OCI-LY3 (cell line): ENCODE measurements around the gene TEAD3.

ENCODE experiments used
- H2AFZ ChIP-seq: fragments of 200-600, 300-600 bp; shearing (Covaris generic); 2 replicates; pipeline ENCODE4 v1.6.0; 2014; ENCODE audit warnings: antibody characterized with exemption, low read depth, low read length
- H3K27ac ChIP-seq: fragments of 200-600, 300-600 bp; sonication (generic); 2 replicates; pipeline ENCODE4 v1.5.1; 2014; ENCODE audit warnings: mild to moderate bottlenecking, low read length, moderate library complexity, mixed read lengths
- H3K27me3 ChIP-seq: fragments of 200-600, 300-600 bp; sonication (generic); 2 replicates; pipeline ENCODE4 v1.6.1; 2014; ENCODE audit warnings: low read depth, low read length, mixed read lengths
- H3K36me3 ChIP-seq: fragments of 200-600, 300-600 bp; sonication (generic); replicated peaks from 2 replicates; pipeline ENCODE3; 2014; ENCODE audit warnings: low read depth, low read length, mixed read lengths
- H3K4me1 ChIP-seq: fragments of 300-600, 200-600 bp; sonication (generic); 2 replicates; pipeline ENCODE4 v1.6.1; 2014; ENCODE audit warnings: low read length, mixed read lengths
- H3K4me2 ChIP-seq: fragments of 200-600, 300-600 bp; sonication (generic); 2 replicates; pipeline ENCODE4 v1.6.1; 2014; ENCODE audit warnings: low read length, mixed read lengths
- H3K4me3 ChIP-seq: fragments of 300-600, 200-600 bp; sonication (generic); 2 replicates; pipeline ENCODE4 v1.5.1; 2014; ENCODE audit warnings: antibody characterized with exemption, mild to moderate bottlenecking, low read length, moderate library complexity
- H3K79me2 ChIP-seq: fragments of 300-600, 200-600 bp; shearing (Covaris generic); 2 replicates; pipeline ENCODE4 v1.6.1; 2014; ENCODE audit warnings: mild to moderate bottlenecking, low read length, mixed read lengths
- H3K9ac ChIP-seq: fragments of 300-600, 200-600 bp; shearing (Covaris generic); 2 replicates; pipeline ENCODE4 v1.6.0; 2014; ENCODE audit warnings: mild to moderate bottlenecking, low read length, moderate library complexity
- H3K9me3 ChIP-seq: fragments of 200-600, 300-600 bp; shearing (Covaris generic); 2 replicates; pipeline ENCODE4 v1.6.1; 2014; ENCODE audit warnings: low read length, mixed read lengths; ENCODE audit not compliant: insufficient read depth
- H4K20me1 ChIP-seq: fragments of 200-600, 300-600 bp; sonication (generic); 2 replicates; pipeline ENCODE4 v1.6.1; 2016; ENCODE audit warnings: low read length, mixed read lengths; ENCODE audit not compliant: insufficient read depth
- EZH2phosphoT487 ChIP-seq: fragments of 200-600 bp; shearing (Covaris generic); IDR thresholded peaks from 2 replicates; pipeline ENCODE4 v1.6.1; 2018; ENCODE audit warnings: antibody characterized with exemption, mixed run types, low read depth
- TF ChIP-seq, protein P1 (sequence below): fragments of 200-600, 300-600 bp; sonication (generic); IDR thresholded peaks from 2 replicates; pipeline ENCODE4 v1.5.1; 2014; ENCODE audit warnings: antibody characterized with exemption, low read length, low read depth

The TEAD3 gene

GRCh38 chr6:35483062-35483461, 13.8 kb downstream of the TEAD3 start:
- no peak overlapping the region for H3K27ac ChIP-seq
- H3K27me3 ChIP-seq, result no peaks in the 10 kb centered on the region
- H3K9ac ChIP-seq, result no peak overlapping the region
- TF ChIP-seq, protein P1, sequence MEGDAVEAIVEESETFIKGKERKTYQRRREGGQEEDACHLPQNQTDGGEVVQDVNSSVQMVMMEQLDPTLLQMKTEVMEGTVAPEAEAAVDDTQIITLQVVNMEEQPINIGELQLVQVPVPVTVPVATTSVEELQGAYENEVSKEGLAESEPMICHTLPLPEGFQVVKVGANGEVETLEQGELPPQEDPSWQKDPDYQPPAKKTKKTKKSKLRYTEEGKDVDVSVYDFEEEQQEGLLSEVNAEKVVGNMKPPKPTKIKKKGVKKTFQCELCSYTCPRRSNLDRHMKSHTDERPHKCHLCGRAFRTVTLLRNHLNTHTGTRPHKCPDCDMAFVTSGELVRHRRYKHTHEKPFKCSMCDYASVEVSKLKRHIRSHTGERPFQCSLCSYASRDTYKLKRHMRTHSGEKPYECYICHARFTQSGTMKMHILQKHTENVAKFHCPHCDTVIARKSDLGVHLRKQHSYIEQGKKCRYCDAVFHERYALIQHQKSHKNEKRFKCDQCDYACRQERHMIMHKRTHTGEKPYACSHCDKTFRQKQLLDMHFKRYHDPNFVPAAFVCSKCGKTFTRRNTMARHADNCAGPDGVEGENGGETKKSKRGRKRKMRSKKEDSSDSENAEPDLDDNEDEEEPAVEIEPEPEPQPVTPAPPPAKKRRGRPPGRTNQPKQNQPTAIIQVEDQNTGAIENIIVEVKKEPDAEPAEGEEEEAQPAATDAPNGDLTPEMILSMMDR, result no peak
- TF ChIP-seq EZH2phosphoT487, result no peak
- H3K4me1 ChIP-seq, result peaks cover 4% of the 10 kb centered on the region
- H3K4me2 ChIP-seq, result no peak overlapping the region
- H2AFZ ChIP-seq, result no peak overlapping the region
- H4K20me1 ChIP-seq, result no peaks in the 10 kb centered on the region
- H3K9me3 ChIP-seq, result no peaks in the 10 kb centered on the region
- no peak overlapping the region for H3K4me3 ChIP-seq
- no peaks in the 10 kb centered on the region for H3K79me2 ChIP-seq
- no peaks in the 10 kb centered on the region for H3K36me3 ChIP-seq

DNA sequence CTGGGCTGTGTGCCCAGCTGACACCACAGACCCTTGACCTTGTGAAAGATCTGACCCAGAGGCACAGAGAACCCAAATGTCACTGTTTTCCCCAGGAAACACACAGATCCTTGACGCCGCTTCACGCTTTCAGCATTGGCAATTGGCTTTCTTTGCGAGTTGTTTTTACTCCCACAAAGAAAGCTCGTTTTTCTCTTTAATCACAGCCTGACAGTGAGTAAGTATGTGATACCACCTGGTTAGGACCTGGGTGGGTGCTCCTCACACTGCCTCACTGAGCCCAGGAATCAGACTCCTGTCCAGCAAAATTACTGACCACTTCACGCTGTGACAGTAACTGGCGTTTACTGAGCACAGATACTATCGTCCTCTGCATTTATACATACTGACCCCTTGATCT, 15.7 kb downstream of the TEAD3 start:
- H3K9ac ChIP-seq, result no peak overlapping the region
- no peak overlapping the region for H3K27ac ChIP-seq
- H3K79me2 ChIP-seq, result no peaks in the 10 kb centered on the region
- H3K36me3 ChIP-seq, result no peaks in the 10 kb centered on the region
- H3K9me3 ChIP-seq, result no peaks in the 10 kb centered on the region
- H3K27me3 ChIP-seq, result no peaks in the 10 kb centered on the region
- H4K20me1 ChIP-seq, result no peaks in the 10 kb centered on the region
- H2AFZ ChIP-seq, result no peak overlapping the region
- no peak overlapping the region for H3K4me3 ChIP-seq
- H3K4me2 ChIP-seq, result no peak overlapping the region
- no peak for TF ChIP-seq EZH2phosphoT487
- TF ChIP-seq, protein P1, result no peak
- H3K4me1 ChIP-seq, result no peaks in the 10 kb centered on the region

DNA sequence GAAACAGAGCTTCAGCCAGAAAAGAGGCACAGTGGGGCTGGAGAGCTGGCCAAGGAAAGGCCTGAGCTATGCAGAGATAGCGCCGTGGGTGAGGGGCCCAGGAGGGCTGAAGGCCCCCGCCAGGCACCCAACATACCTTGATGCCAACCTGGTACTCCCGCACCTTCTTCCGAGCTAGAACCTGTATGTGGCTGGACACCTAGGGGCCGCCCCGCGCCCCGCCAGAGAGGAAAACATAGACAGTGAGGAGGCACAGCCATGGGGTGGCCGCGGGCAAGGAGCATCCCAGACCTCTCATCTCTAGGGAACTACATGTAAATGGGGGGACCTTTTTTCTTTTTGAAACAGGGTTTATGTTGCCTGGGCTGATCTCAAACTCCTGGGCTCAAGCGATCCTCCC, 16.7 kb downstream of the TEAD3 start:
- Histone ChIP-seq H3K36me3 (no peaks in the 10 kb centered on the region), H3K4me3 (no peak overlapping the region), H4K20me1 (no peaks in the 10 kb centered on the region), H3K9ac (no peak overlapping the region), H3K9me3 (no peaks in the 10 kb centered on the region), H3K79me2 (no peaks in the 10 kb centered on the region), H3K4me1 (no peaks in the 10 kb centered on the region), H3K27ac (no peak overlapping the region), H3K27me3 (no peaks in the 10 kb centered on the region), H3K4me2 (no peak overlapping the region), H2AFZ (no peak overlapping the region)
- TF ChIP-seq, protein P1, result no peak
- TF ChIP-seq EZH2phosphoT487, result no peak

- TF ChIP-seq EZH2phosphoT487, result no peak
- TF ChIP-seq, protein P1, result no peak
- Histone ChIP-seq H3K36me3 (no peaks in the 10 kb centered on the region), H3K4me3 (no peak overlapping the region)
These were observed 18.6 kb downstream of the TEAD3 start for GRCh38 chr6:35478259-35478658.

More at GRCh38 chr6:35478259-35478658, 18.6 kb downstream of the TEAD3 start:
- Histone ChIP-seq H3K9me3 (no peaks in the 10 kb centered on the region), H3K27me3 (no peaks in the 10 kb centered on the region), H3K79me2 (no peaks in the 10 kb centered on the region), H2AFZ (no peak overlapping the region), H3K9ac (no peak overlapping the region), H3K4me1 (no peaks in the 10 kb centered on the region), H4K20me1 (peaks cover 2% of the 10 kb centered on the region; the same call in 1 of the 2 replicates), H3K4me2 (no peak overlapping the region), H3K27ac (no peak overlapping the region)
